Omental fat pad (tissue), 4 donors: ENCODE data around the gene GNA15. TPM values are rescaled to one million over a fixed set of nuclear protein-coding genes. Genes with fewer than 3 reads are reported as not detected.
"Not testable (repeated sequence)": the region's sequence is repeated elsewhere in the genome, so short reads cannot be mapped to it uniquely, and the experiment has no call there.

Experiments used
- ATAC-seq: fragments of 150-250 bp; one replicate; pipeline ENCODE4 v1.9.1; 2016; ENCODE audit warnings: mild to moderate bottlenecking, moderate library complexity; ENCODE audit not compliant: low FRiP score
- DNase-seq: peaks from one replicate; pipeline ENCODE4 v3.0.0-alpha.2; 2019; ENCODE audit warnings: low spot score
- CTCF ChIP-seq, 3 donors: fragments of 450-650 bp; IDR thresholded peaks; one replicate each; pipeline ENCODE4 v1.5.1; 2016 to 2017; ENCODE audit warnings: antibody characterized with exemption in 3 of 3, mild to moderate bottlenecking in 3 of 3, moderate library complexity in 2 of 3
- total RNA-seq, 4 donors: library from RNA; depleted of rRNA; stranded (reverse); fragments of >200 nt; gene quantifications; one replicate each; pipeline ENCODE4 v1.1.0, GENCODE V29; 2016

Gene GNA15
- total RNA-seq, 4 donors from 2014 or later, result 10.2 to 33.7 (median 10.8) TPM

GRCh38 chr19:3190921-3191805 is 55.3 kb downstream of the GNA15 start:
- no peak for DNase-seq
- ATAC-seq, result no peak
- TF ChIP-seq CTCF (IDR thresholded peaks at IDR 0.05), result no peak

GRCh38 chr19:3191806-3192104 is 55.9 kb downstream of the GNA15 start:
- not testable (repeated sequence) for ATAC-seq, DNase-seq

- ATAC-seq (peak; percentile 11), DNase-seq (no peak)
- TF ChIP-seq CTCF (IDR thresholded peaks at IDR 0.05), result no peak
These were observed 56.4 kb downstream of the GNA15 start for GRCh38 chr19:3192228-3192635.

- ATAC-seq (no peak), DNase-seq (no peak)
- no peak for TF ChIP-seq CTCF (IDR thresholded peaks at IDR 0.05)
These were observed 56.9 kb downstream of the GNA15 start for GRCh38 chr19:3192684-3193083.

GRCh38 chr19:3193256-3194105 is 57.6 kb downstream of the GNA15 start:
- ATAC-seq (no peak), DNase-seq (no peak)
- no peak for TF ChIP-seq CTCF (IDR thresholded peaks at IDR 0.05)

GRCh38 chr19:3194106-3195087 is 58.6 kb downstream of the GNA15 start:
- DNase-seq (no peak), ATAC-seq (no peak)
- no peak for TF ChIP-seq CTCF (IDR thresholded peaks at IDR 0.05)
